NCI-H526 treated with DMSO at 0.1 percent for 48 hours (cell line): ENCODE data around the gene GALNT17.

Experiments used
- DNase-seq: peaks from one replicate; lab custom pipeline; 2025; lab: John Stamatoyannopoulos, UW

GALNT17 gene

DNA sequence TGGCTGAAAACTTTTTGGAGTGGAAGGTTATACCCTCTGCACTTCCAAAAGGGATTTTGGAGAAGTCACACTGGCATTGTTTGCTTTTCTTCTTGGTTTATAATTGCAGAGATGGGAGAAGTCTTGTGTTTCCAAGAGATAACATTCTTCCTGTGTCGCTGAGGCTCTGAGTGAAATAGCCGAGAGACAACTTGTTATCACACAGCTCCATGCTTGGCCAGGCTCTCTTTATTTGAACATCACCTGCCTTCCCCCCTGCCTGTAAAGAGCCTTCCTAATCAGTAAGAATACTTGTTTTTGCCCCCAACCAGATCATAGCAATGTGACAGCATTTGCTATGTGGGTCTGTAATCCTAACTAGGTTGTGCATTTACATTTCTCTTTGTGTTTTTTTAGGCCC is 270.7 kb downstream of the GALNT17 start:
- no peak for DNase-seq

- DNase-seq: no peak
Measured at GRCh38 chr7:71403202-71403946, 271.4 kb downstream of the GALNT17 start.

GRCh38 chr7:71404726-71405345 is 272.9 kb downstream of the GALNT17 start:
- DNase-seq: no peak

- DNase-seq: no peak
Measured at GRCh38 chr7:71408271-71408670, 276.3 kb downstream of the GALNT17 start.

DNA sequence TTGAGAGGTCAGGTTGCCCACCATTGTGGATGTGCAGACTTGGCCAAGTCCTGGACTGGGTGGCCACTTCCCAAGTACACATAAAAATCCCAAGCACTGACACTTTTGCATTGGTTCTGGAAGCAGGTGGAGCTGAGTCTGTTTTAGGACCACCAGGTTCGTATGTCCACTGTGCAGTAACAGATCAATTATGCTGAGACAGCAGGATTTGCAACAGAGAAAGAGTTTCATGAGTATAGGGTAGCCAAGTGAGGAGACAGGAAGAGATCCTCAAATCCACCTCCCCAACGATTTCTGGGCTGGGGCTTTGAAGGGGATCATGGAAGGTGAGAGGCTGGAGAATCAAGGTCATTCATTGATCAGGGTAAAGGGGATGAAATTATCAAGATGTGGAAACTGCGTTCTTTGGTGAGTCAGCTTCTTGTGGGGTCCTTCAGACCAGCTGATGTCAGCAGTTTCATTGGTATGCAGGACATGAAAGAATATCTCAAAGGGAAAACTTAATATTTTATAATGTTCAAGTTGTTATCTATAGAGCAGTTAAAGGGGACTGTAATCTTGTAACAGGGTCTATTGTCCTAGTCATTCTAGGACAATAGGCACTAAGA is 277.7 kb downstream of the GALNT17 start:
- no peak for DNase-seq

- DNase-seq: no peak
Measured at GRCh38 chr7:71411475-71411874, 279.5 kb downstream of the GALNT17 start.

DNA sequence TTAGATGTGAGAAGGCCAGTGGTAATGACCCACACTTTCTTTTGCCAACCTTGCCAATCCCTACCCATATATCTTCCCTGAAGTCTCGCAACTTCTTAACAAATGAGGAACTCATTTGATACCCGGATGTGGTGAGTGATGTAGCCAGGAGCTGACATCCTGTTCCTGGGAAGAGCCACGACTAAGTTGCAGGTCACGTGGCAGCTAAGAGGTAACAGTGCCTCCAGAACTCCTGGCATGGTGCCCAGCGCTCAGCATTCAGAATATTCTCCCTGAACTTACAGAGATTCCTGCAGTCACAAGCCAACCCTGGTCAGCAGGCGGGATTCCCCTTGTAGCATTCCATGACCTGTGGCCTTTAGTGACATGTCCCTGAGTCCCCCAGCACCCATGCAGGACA is 282.5 kb downstream of the GALNT17 start:
- DNase-seq: no peak

DNA sequence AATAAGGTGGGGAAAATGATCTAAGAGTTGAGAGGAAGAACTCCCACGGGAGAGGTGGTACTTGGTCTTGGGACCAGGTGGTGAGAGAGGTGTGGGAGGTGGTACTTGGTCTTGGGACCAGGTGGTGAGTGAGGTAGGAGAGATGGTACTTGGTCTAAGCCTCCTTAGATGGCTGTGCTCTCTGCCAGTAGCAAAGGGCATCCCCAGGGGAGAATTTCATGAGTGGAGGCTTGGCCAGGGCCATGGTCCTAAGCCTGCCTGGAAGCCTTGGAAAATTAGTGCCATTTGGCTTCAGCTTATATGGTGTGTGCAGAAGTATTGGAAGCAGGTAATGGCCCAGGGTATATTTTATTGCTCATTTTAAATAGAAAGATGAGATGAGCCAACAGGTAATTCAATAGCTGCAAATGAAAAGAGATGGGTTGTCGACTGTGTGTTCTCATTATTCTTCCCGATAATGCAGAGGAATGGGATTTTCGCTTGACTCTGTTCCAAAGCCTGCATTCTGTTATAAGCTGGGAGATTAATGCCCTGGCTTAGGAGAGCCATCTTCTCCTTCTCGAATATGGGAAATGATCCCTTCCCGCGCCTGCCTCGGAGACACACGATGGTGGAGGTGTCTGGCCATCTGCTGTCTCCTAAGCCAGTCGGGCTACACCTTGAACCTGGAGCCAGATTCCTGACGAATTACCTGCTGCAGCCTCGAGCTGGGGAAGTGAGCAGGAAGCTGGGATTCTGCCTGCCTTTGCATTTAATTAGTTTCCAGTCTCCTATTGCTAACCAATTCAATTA is 287.8 kb downstream of the GALNT17 start:
- no peak for DNase-seq

DNA sequence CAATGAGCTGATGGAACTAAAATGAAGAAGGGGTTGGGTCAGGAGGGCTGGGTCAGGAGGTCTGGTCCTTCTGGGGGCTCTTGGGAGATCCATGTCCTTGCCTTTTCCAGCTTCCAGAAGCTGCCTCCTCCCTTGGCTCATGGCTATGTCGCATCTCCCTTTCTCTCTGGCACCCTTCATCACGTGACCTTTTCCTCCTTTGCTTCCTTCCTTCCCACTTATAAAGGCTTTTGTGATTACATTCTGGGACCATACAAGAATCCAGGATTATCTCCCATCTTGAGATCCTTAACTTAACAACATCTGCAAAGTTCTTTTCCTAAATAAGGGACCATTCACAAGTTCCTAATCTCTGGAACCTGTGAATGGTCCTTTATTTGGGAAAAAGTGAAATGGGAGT is 290.2 kb downstream of the GALNT17 start:
- no peak for DNase-seq

GRCh38 chr7:71424166-71425035 is 292.5 kb downstream of the GALNT17 start:
- no peak for DNase-seq

DNA sequence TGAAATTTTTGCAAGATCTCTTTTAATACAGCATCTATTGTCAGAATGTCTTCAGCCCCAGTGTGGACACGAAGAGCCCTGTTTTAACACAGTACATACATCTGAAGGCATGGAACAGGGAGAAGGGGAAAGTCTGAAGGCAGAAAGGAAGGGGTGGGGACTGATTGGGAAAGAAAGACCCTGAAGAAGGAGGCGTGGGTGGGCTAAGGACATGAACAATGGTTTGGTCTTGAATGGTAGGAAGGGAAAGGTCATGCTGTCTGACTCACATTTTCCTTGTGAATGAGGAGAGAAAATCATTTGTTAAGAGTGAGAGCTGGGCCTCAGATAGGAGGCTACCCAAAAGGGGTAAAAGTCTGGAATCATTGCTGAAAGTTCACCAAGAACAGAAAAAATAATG is 297.1 kb downstream of the GALNT17 start:
- DNase-seq: no peak

GRCh38 chr7:71430246-71430645 is 298.3 kb downstream of the GALNT17 start:
- no peak for DNase-seq

DNA sequence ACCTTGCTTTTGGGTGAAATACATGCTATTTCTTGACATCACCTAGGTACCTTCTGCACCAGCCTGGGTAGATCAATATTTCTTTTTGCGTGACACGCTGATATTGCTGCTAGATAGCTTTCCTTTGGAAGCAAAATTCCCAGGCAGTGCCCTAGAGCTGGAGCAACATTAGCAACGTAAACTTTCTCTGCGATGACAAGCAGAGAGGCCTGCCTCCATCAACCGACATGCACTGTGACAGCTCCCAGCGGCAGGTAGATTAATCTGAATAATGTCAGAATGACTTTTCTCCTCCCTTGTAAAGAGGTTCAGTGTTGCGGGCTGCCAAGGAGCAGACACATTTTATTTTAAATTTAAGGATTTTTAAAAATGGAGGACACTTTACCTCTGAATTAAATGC is 307.4 kb downstream of the GALNT17 start:
- no peak for DNase-seq

DNA sequence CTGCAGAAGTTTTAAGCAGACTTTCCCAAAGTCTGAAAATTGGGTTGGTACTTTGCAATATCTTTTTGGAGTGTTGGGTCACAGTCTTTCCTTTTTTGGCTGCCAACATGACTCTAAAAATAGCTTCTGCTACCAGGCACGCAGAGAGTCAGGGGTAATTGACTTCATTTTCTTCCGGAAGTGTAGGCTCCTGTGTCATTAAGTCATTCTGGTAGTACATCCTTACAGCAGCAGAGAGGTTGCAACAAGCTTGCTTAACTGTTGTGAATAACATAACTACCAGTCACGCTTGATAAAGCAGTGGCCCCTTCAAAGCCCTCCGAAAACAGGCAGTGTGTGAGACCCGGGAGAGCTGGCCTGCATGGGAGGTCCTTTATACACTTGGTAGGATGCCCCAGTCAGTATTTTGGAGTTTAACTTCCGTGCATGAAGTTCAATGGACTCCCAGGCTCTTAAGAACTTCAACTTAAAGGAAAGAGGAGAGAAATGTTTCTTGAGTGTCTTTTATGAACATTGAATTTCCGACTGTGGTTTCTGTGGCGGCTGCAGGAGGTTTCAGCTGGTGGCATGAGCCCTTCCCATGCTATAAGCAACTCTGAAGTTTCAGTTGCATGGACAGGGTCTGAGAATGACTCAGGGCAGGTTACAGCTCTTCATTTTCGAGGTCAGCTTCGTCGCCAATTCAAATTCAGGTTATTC is 310.7 kb downstream of the GALNT17 start:
- no peak for DNase-seq

DNA sequence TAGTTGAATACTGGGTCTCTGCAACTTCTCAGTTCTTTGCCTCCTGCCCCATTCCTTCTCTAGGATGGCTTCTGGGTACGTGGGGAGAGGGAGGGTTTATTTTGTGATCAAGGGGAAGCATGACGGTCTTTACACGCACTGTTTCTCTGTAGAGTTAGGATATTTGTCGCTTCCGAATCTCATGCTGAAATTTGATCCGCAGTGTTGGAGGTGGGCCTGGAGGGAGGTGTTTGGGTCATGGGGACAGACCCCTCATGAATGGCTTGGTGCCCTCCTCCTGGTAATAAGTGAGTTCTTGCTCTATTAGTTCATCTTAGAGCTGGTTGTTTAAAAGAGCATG is 311.2 kb downstream of the GALNT17 start:
- no peak for DNase-seq

DNA sequence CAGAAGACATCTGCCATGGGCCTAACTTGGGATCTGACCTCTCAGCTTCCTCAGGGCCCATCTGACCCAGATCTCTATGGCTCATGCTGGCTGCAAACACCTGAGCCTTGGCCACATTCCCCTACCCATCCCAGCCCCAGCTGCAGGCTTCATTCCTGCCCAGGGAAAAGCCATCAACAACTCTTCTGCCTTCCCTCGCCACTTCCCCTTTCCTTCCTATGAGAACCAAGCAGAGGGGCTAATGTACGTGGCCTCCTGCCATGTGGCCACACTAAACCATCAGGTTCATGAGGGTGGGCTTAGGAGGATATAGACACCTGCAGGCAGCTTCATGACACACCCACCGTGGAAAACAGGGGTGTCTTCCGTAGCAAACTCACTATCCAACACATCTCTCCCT is 312.2 kb downstream of the GALNT17 start:
- no peak for DNase-seq

GRCh38 chr7:71453630-71454029 is 321.7 kb downstream of the GALNT17 start:
- DNase-seq: no peak

DNA sequence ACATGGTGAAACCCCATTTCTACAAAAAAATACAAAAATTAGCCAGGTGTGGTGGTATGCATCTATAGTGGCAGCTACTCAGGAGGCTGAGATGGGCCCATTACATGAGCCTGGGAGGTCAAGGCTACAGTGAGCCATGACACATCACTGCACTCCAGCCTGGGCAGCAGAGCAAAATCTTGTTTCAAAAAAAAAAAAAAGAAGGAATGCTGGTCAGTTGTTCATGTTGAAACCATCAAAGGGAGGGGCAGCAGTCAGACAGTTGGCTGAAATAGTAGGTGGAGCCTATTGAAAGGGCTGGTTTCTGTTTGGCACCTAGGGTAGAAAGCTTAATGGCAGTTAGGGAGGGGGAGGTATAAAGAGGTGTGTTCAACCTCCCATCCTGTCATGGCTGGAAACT is 323.0 kb downstream of the GALNT17 start:
- DNase-seq: no peak

- no peak for DNase-seq
Measured at GRCh38 chr7:71457021-71457420, 325.1 kb downstream of the GALNT17 start.

GRCh38 chr7:71457846-71458590 is 326.1 kb downstream of the GALNT17 start:
- no peak for DNase-seq
